Body of pancreas (tissue), 4 donors: ENCODE results near the gene KRTAP3-1.
"Not testable (repeated sequence)": the region's sequence is repeated elsewhere in the genome, so short reads cannot be mapped to it uniquely, and the experiment has no call there.

ENCODE experiments used
- POLR2A ChIP-seq, 3 donors: fragments of 450-650 bp; IDR thresholded peaks; one replicate each; pipeline ENCODE4 v1.6.1; 2016; ENCODE audit warnings: antibody characterized with exemption in 3 of 3, mild to moderate bottlenecking in 2 of 3
- TF ChIP-seq, protein P1 (sequence below), 7 experiments: fragments of 450-650 bp in 4 of 7; fragments of 200-600 bp in 3 of 7; sonication (generic) in 3 of 7; IDR thresholded peaks; one replicate each; pipeline ENCODE4 v1.5.1; 2016 to 2019; ENCODE audit warnings: antibody characterized with exemption in 7 of 7

DNA sequence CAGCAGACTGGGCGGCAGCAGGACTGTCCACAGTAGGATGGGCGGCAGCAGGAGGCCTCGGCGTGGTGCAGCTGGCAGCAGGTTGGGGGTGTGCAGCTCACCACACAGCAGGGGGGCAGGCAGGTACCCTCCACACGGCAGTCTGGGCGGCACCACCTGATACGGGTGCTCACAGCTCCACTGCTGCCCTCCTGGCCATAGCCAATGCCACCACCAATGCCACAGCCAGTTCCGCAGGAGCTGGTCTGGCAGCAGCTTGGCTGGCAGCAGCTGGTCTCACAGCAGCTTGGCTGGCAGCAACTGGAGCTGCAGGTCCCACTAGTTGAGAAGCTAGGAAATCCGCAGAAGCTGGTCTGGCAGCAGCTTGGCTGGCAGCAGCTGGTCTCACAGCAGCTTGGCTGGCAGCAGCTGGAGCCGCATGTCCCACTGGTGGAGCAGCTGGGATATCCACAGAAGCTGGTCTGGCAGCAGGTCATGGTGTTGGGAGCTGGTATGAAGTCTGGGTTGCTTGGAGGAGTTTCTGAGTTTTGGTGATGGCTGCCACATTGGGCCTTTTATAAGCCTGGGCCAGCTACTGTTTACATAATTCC, 25.5 kb upstream of the KRTAP3-1 start, which contains the start of gene KRTAP1-3:
- TF ChIP-seq, protein P1, sequence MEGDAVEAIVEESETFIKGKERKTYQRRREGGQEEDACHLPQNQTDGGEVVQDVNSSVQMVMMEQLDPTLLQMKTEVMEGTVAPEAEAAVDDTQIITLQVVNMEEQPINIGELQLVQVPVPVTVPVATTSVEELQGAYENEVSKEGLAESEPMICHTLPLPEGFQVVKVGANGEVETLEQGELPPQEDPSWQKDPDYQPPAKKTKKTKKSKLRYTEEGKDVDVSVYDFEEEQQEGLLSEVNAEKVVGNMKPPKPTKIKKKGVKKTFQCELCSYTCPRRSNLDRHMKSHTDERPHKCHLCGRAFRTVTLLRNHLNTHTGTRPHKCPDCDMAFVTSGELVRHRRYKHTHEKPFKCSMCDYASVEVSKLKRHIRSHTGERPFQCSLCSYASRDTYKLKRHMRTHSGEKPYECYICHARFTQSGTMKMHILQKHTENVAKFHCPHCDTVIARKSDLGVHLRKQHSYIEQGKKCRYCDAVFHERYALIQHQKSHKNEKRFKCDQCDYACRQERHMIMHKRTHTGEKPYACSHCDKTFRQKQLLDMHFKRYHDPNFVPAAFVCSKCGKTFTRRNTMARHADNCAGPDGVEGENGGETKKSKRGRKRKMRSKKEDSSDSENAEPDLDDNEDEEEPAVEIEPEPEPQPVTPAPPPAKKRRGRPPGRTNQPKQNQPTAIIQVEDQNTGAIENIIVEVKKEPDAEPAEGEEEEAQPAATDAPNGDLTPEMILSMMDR (IDR thresholded peaks at IDR 0.05): not testable (repeated sequence)
- not testable (repeated sequence) for TF ChIP-seq POLR2A (IDR thresholded peaks at IDR 0.05)
